Activated CD4-positive, alpha-beta T cell treated with anti-CD3 and anti-CD28 coated beads, Interleukin-2, amount 10 ng/mL, durations not matched to agents 24 days and 14 days (primary cell): ENCODE measurements around the gene SMO. TPM values are rescaled to one million over a fixed set of nuclear protein-coding genes. Genes with fewer than 3 reads are reported as not detected.
A peak's percentile ranks its signal among the peaks of the same experiment; 100 is the strongest.

Source experiments
- DNase-seq: peaks from one replicate; pipeline ENCODE4 v3.0.0; 2022
- H3K27ac Mint-ChIP-seq: one replicate; pipeline ENCODE4 v1.8.0; 2022; ENCODE audit warnings: mild to moderate bottlenecking, mixed read lengths
- H3K27me3 Mint-ChIP-seq: one replicate; pipeline ENCODE4 v1.8.0; 2022; ENCODE audit warnings: mixed read lengths
- H3K36me3 Mint-ChIP-seq: one replicate; pipeline ENCODE4 v1.8.0; 2022; ENCODE audit warnings: low read depth, mild to moderate bottlenecking, mixed read lengths
- H3K4me1 Mint-ChIP-seq: one replicate; pipeline ENCODE4 v1.8.0; 2021; ENCODE audit warnings: mixed read lengths
- H3K4me3 Mint-ChIP-seq: one replicate; pipeline ENCODE4 v1.8.0; 2022; ENCODE audit warnings: mild to moderate bottlenecking, moderate library complexity, mixed read lengths
- H3K9me3 Mint-ChIP-seq: one replicate; pipeline ENCODE4 v1.8.0; 2021; ENCODE audit warnings: mixed read lengths
- intact Hi-C: fragments of 100-400 bp; cut with micrococcal nuclease; formaldehyde crosslinking; loops from one replicate; pipeline ENCODE4 v1.15.1; 2023
- total RNA-seq: library from RNA; stranded (reverse); gene quantifications from 2 replicates; pipeline ENCODE4 v1.2.3, GENCODE V29; 2022

Gene SMO
- 0.28 and 0.37 TPM in 2 replicates for total RNA-seq

- H3K4me3 Mint-ChIP-seq = peak within 1 kb of the TSS; percentile 56
- peaks cover 4% of the 10 kb centered on the region for H3K4me1 Mint-ChIP-seq
- no peak within 1 kb of the TSS for H3K27ac Mint-ChIP-seq
- intact Hi-C loops = no loop called here
- no peaks in the 10 kb centered on the region for H3K9me3 Mint-ChIP-seq
- no peak for DNase-seq
- no peaks in the 10 kb centered on the region for H3K36me3 Mint-ChIP-seq
- peaks cover 63% of the 10 kb centered on the region for H3K27me3 Mint-ChIP-seq
Observed at GRCh38 chr7:129188372-129188891, at the start of gene SMO. SMO (plus strand) TSS chr7:129188633; CDS start chr7:129189152, 519 bp downstream.

GRCh38 chr7:129143724-129144094, 44.7 kb upstream of the SMO start:
- H3K27me3 Mint-ChIP-seq = peaks cover 47% of the 10 kb centered on the region
- H3K4me3 Mint-ChIP-seq = peak overlapping the region; percentile 89
- no peak overlapping the region for H3K27ac Mint-ChIP-seq
- no peaks in the 10 kb centered on the region for H3K36me3 Mint-ChIP-seq
- no peaks in the 10 kb centered on the region for H3K9me3 Mint-ChIP-seq
- DNase-seq = no peak
- peaks cover 11% of the 10 kb centered on the region for H3K4me1 Mint-ChIP-seq
- intact Hi-C loops = no loop called here

- Mint-ChIP-seq H3K27ac (no peak within 1 kb of the TSS), H3K4me3 (peak within 1 kb of the TSS; percentile 89), H3K36me3 (no peaks in the 10 kb centered on the region), H3K9me3 (no peaks in the 10 kb centered on the region), H3K4me1 (peaks cover 11% of the 10 kb centered on the region), H3K27me3 (peaks cover 51% of the 10 kb centered on the region)
- peak; percentile 92 for DNase-seq
- intact Hi-C loops = no loop called here
Observed at GRCh38 chr7:129144095-129144833, 44.2 kb upstream of the SMO start, which contains the start of gene TSPAN33. TSPAN33 (plus strand) TSS chr7:129144707; CDS start chr7:129144981, 274 bp downstream.

- peak; percentile 69 for DNase-seq
- intact Hi-C loops = no loop called here
- peaks cover 11% of the 10 kb centered on the region for H3K4me1 Mint-ChIP-seq
- H3K9me3 Mint-ChIP-seq = no peaks in the 10 kb centered on the region
- no peaks in the 10 kb centered on the region for H3K36me3 Mint-ChIP-seq
- peak overlapping the region; percentile 76 for H3K4me3 Mint-ChIP-seq
- peaks cover 52% of the 10 kb centered on the region for H3K27me3 Mint-ChIP-seq
- no peak overlapping the region for H3K27ac Mint-ChIP-seq
Observed at GRCh38 chr7:129144834-129145668, 43.4 kb upstream of the SMO start.

- Mint-ChIP-seq H3K27me3 (peaks cover 52% of the 10 kb centered on the region), H3K9me3 (no peaks in the 10 kb centered on the region), H3K36me3 (no peaks in the 10 kb centered on the region), H3K4me3 (peak overlapping the region; percentile 66), H3K4me1 (peaks cover 11% of the 10 kb centered on the region), H3K27ac (no peak overlapping the region)
- no peak for DNase-seq
- intact Hi-C loops = no loop called here
Observed at GRCh38 chr7:129146237-129146979, 42.0 kb upstream of the SMO start.

- Mint-ChIP-seq H3K27ac (no peak overlapping the region), H3K4me3 (no peak overlapping the region), H3K27me3 (peaks cover 48% of the 10 kb centered on the region), H3K4me1 (peaks cover 11% of the 10 kb centered on the region), H3K36me3 (no peaks in the 10 kb centered on the region), H3K9me3 (no peaks in the 10 kb centered on the region)
- intact Hi-C loops = no loop called here
- no peak for DNase-seq
Observed at GRCh38 chr7:129147731-129148130, 40.7 kb upstream of the SMO start.

- Mint-ChIP-seq H3K9me3 (no peaks in the 10 kb centered on the region), H3K27ac (no peak overlapping the region), H3K36me3 (no peaks in the 10 kb centered on the region), H3K27me3 (peaks cover 39% of the 10 kb centered on the region), H3K4me3 (no peak overlapping the region), H3K4me1 (peaks cover 6% of the 10 kb centered on the region)
- intact Hi-C loops = no loop called here
- DNase-seq = no peak
Observed at GRCh38 chr7:129149511-129149910, 38.9 kb upstream of the SMO start.

- intact Hi-C loops = no loop called here
- Mint-ChIP-seq H3K36me3 (no peaks in the 10 kb centered on the region), H3K4me3 (no peak overlapping the region), H3K4me1 (peaks cover 4% of the 10 kb centered on the region), H3K9me3 (no peaks in the 10 kb centered on the region), H3K27me3 (peaks cover 43% of the 10 kb centered on the region), H3K27ac (no peak overlapping the region)
- DNase-seq = no peak
Observed at GRCh38 chr7:129150199-129150996, 38.0 kb upstream of the SMO start.

GRCh38 chr7:129157651-129158050, 30.8 kb upstream of the SMO start:
- Mint-ChIP-seq H3K9me3 (no peaks in the 10 kb centered on the region), H3K36me3 (no peaks in the 10 kb centered on the region), H3K27ac (no peak overlapping the region), H3K27me3 (peaks cover 16% of the 10 kb centered on the region), H3K4me3 (no peak overlapping the region), H3K4me1 (no peaks in the 10 kb centered on the region)
- intact Hi-C loops = no loop called here
- no peak for DNase-seq

GRCh38 chr7:129159539-129159938, 28.9 kb upstream of the SMO start:
- intact Hi-C loops = no loop called here
- H3K27ac Mint-ChIP-seq = no peak overlapping the region
- H3K4me1 Mint-ChIP-seq = peaks cover 1% of the 10 kb centered on the region
- peaks cover 8% of the 10 kb centered on the region for H3K27me3 Mint-ChIP-seq
- no peaks in the 10 kb centered on the region for H3K36me3 Mint-ChIP-seq
- H3K9me3 Mint-ChIP-seq = no peaks in the 10 kb centered on the region
- no peak overlapping the region for H3K4me3 Mint-ChIP-seq
- DNase-seq = no peak

GRCh38 chr7:129160161-129160905, 28.1 kb upstream of the SMO start:
- no peak for DNase-seq
- H3K4me1 Mint-ChIP-seq = peaks cover 1% of the 10 kb centered on the region
- peaks cover 4% of the 10 kb centered on the region for H3K27me3 Mint-ChIP-seq
- H3K36me3 Mint-ChIP-seq = no peaks in the 10 kb centered on the region
- no peak overlapping the region for H3K27ac Mint-ChIP-seq
- no peak overlapping the region for H3K4me3 Mint-ChIP-seq
- intact Hi-C loops = no loop called here
- no peaks in the 10 kb centered on the region for H3K9me3 Mint-ChIP-seq

GRCh38 chr7:129161524-129162225, 26.8 kb upstream of the SMO start:
- Mint-ChIP-seq H3K27ac (no peak overlapping the region), H3K4me3 (no peak overlapping the region), H3K27me3 (peaks cover 2% of the 10 kb centered on the region), H3K9me3 (no peaks in the 10 kb centered on the region), H3K4me1 (peaks cover 2% of the 10 kb centered on the region), H3K36me3 (no peaks in the 10 kb centered on the region)
- intact Hi-C loops = no loop called here
- DNase-seq = no peak
